DOHH2 (cell line): ENCODE data around the gene CCNYL1.
A peak's percentile ranks its signal among the peaks of the same experiment; 100 is the strongest.

ENCODE experiments used
- H3F3A ChIP-seq: fragments of 200-600 bp; sonication (generic), shearing (Covaris generic); 2 replicates; pipeline ENCODE4 v1.6.0; 2016; ENCODE audit warnings: antibody characterized with exemption, mild to moderate bottlenecking; ENCODE audit not compliant: control insufficient read depth, insufficient read depth
- H3K27ac ChIP-seq: fragments of 200-600 bp; sonication (generic); 2 replicates; pipeline ENCODE4 v1.5.1; 2014; ENCODE audit warnings: low read depth, mild to moderate bottlenecking, low read length, moderate library complexity
- H3K27me3 ChIP-seq: fragments of 200-600 bp; sonication (generic); 2 replicates; pipeline ENCODE4 v1.6.1; 2014; ENCODE audit warnings: mild to moderate bottlenecking, low read length, mixed read lengths; ENCODE audit not compliant: control insufficient read depth
- H3K36me3 ChIP-seq: fragments of 200-600 bp; sonication (generic); 2 replicates; pipeline ENCODE4 v1.6.1; 2014; ENCODE audit warnings: mild to moderate bottlenecking, low read length, moderate library complexity, mixed read lengths; ENCODE audit not compliant: control insufficient read depth
- H3K4me1 ChIP-seq: fragments of 200-600 bp; sonication (generic); 2 replicates; pipeline ENCODE4 v1.6.1; 2014; ENCODE audit warnings: mild to moderate bottlenecking, low read length, mixed read lengths; ENCODE audit not compliant: control insufficient read depth
- H3K4me2 ChIP-seq: fragments of 200-600 bp; sonication (generic); 2 replicates; pipeline ENCODE4 v1.6.0; 2014; ENCODE audit warnings: mild to moderate bottlenecking, low read length, moderate library complexity
- H3K4me3 ChIP-seq: fragments of 200-600 bp; sonication (generic); 2 replicates; pipeline ENCODE4 v1.5.1; 2014; ENCODE audit warnings: mild to moderate bottlenecking, low read length, mixed read lengths
- H3K79me2 ChIP-seq: fragments of 200-600 bp; sonication (generic); 2 replicates; pipeline ENCODE4 v1.6.1; 2014; ENCODE audit warnings: mild to moderate bottlenecking, low read length, mixed read lengths; ENCODE audit not compliant: control insufficient read depth
- H3K9me2 ChIP-seq: fragments of 200-600 bp; sonication (generic); replicated peaks from 2 replicates; pipeline ENCODE4 v1.6.1; 2014; ENCODE audit warnings: mild to moderate bottlenecking, low read length, mixed read lengths; ENCODE audit not compliant: control insufficient read depth
- H3K9me3 ChIP-seq: fragments of 200-600 bp; sonication (generic); 2 replicates; pipeline ENCODE4 v1.6.1; 2014; ENCODE audit warnings: antibody characterized with exemption, low read length, mixed read lengths; ENCODE audit not compliant: control insufficient read depth, insufficient read depth
- H4K20me1 ChIP-seq: fragments of 200-600 bp; sonication (generic); 2 replicates; pipeline ENCODE4 v1.6.0; 2014; ENCODE audit warnings: low read depth, mild to moderate bottlenecking, antibody characterized with exemption, low read length, moderate library complexity; ENCODE audit not compliant: control insufficient read depth, insufficient read depth
- CTCF ChIP-seq: fragments of 200-600 bp; sonication (generic); IDR thresholded peaks from one replicate; pipeline ENCODE4 v1.5.1; 2014; ENCODE audit warnings: antibody characterized with exemption, mild to moderate bottlenecking, low read depth, low read length; ENCODE audit not compliant: poor library complexity, severe bottlenecking
- EZH2phosphoT487 ChIP-seq: fragments of 200-600 bp; sonication (generic); IDR thresholded peaks from 2 replicates; pipeline ENCODE4 v1.6.1; 2017; ENCODE audit warnings: borderline replicate concordance, mild to moderate bottlenecking, antibody characterized with exemption, low read length, moderate library complexity, mixed read lengths

The CCNYL1 gene

GRCh38 chr2:207770602-207771404 is 59.4 kb downstream of the CCNYL1 start:
- H3K4me1 ChIP-seq, result peaks cover 34% of the 10 kb centered on the region
- H3K27ac ChIP-seq, result no peak overlapping the region

GRCh38 chr2:207771421-207771820 is 60.0 kb downstream of the CCNYL1 start:
- no peak overlapping the region for H3K4me3 ChIP-seq
- no peaks in the 10 kb centered on the region for H3K9me2 ChIP-seq
- TF ChIP-seq EZH2phosphoT487 (no peak), CTCF (no peak)
- H3K27me3 ChIP-seq, result peaks cover 45% of the 10 kb centered on the region
- H3K4me1 ChIP-seq, result peaks cover 34% of the 10 kb centered on the region
- no peaks in the 10 kb centered on the region for H4K20me1 ChIP-seq
- H3F3A ChIP-seq, result no peaks in the 10 kb centered on the region; the same call in 1 of the 2 replicates
- no peaks in the 10 kb centered on the region for H3K79me2 ChIP-seq
- H3K36me3 ChIP-seq, result no peaks in the 10 kb centered on the region
- H3K27ac ChIP-seq, result no peak overlapping the region
- no peaks in the 10 kb centered on the region for H3K9me3 ChIP-seq
- no peak overlapping the region for H3K4me2 ChIP-seq

More at GRCh38 chr2:207770602-207771404, 59.4 kb downstream of the CCNYL1 start:
- Histone ChIP-seq H3K4me3 (peak overlapping the region; percentile 73), H4K20me1 (no peaks in the 10 kb centered on the region), H3K4me2 (peak overlapping the region; percentile 87), H3K36me3 (no peaks in the 10 kb centered on the region), H3K9me3 (no peaks in the 10 kb centered on the region), H3K27me3 (peaks cover 50% of the 10 kb centered on the region), H3K9me2 (no peaks in the 10 kb centered on the region), H3F3A (peaks cover 3% of the 10 kb centered on the region; the same call in 1 of the 2 replicates), H3K79me2 (no peaks in the 10 kb centered on the region)
- no peak for TF ChIP-seq CTCF
- TF ChIP-seq EZH2phosphoT487, result peak; percentile 29; the same call in 1 of the 2 replicates

GRCh38 chr2:207772081-207772843 is 60.8 kb downstream of the CCNYL1 start:
- no peaks in the 10 kb centered on the region for H3F3A ChIP-seq
- H3K9me2 ChIP-seq, result no peaks in the 10 kb centered on the region
- H3K36me3 ChIP-seq, result no peaks in the 10 kb centered on the region
- peaks cover 26% of the 10 kb centered on the region for H3K4me1 ChIP-seq
- H3K27me3 ChIP-seq, result peaks cover 37% of the 10 kb centered on the region
- H3K79me2 ChIP-seq, result no peaks in the 10 kb centered on the region
- TF ChIP-seq CTCF (no peak), EZH2phosphoT487 (no peak)
- no peak overlapping the region for H3K4me3 ChIP-seq
- no peak overlapping the region for H3K27ac ChIP-seq
- no peaks in the 10 kb centered on the region for H4K20me1 ChIP-seq
- no peaks in the 10 kb centered on the region for H3K9me3 ChIP-seq
- H3K4me2 ChIP-seq, result no peak overlapping the region
